ENCODE measurements around the gene TMEM222. TPM values are rescaled to one million over a fixed set of nuclear protein-coding genes. Genes with fewer than 3 reads are reported as not detected.

TMEM222 gene
- total and polyA plus RNA-seq, 2 donors = 12.8 to 58.4 TPM

- Histone ChIP-seq H3K36me3 (ENCODE audit: insufficient read depth) (no peaks in the 10 kb centered on the region), H3K4me1 (ENCODE audit: insufficient read depth) (no peaks in the 10 kb centered on the region), H3K4me3 (ENCODE audit: low read depth, low read length) (no peak overlapping the region), H3K27ac (ENCODE audit: low read depth) (no peak overlapping the region)
- no peak for DNase-seq (ENCODE audit: extremely low spot score)
- WGBS = 24% methylated on average over 4 of the region's 4 CpGs
Observed at GRCh38 chr1:27318136-27318535, 3.8 kb upstream of the TMEM222 start.

- no peak for DNase-seq (ENCODE audit: extremely low spot score)
- H3K4me1 ChIP-seq (ENCODE audit: insufficient read depth) = no peaks in the 10 kb centered on the region
- H3K27ac ChIP-seq (ENCODE audit: low read depth) = no peak overlapping the region
- WGBS = 41% methylated on average over 1 of the region's 1 CpG
- H3K36me3 ChIP-seq (ENCODE audit: insufficient read depth) = no peaks in the 10 kb centered on the region
- H3K4me3 ChIP-seq (ENCODE audit: low read depth, low read length) = no peak overlapping the region
Observed at GRCh38 chr1:27318596-27318995, 3.4 kb upstream of the TMEM222 start.

- H3K4me1 ChIP-seq (ENCODE audit: insufficient read depth) = no peaks in the 10 kb centered on the region
- peak overlapping the region; percentile 81 for H3K27ac ChIP-seq (ENCODE audit: low read depth)
- 11% methylated on average over 10 of the region's 10 CpGs for WGBS
- H3K4me3 ChIP-seq (ENCODE audit: low read depth, low read length) = peak overlapping the region; percentile 78
- no peaks in the 10 kb centered on the region for H3K36me3 ChIP-seq (ENCODE audit: insufficient read depth)
- DNase-seq (ENCODE audit: extremely low spot score) = no peak
Observed at GRCh38 chr1:27322569-27323240, 742 bp downstream of the TMEM222 start.

- H3K4me3 ChIP-seq (ENCODE audit: low read depth, low read length) = no peak overlapping the region
- DNase-seq (ENCODE audit: extremely low spot score) = no peak
- no peaks in the 10 kb centered on the region for H3K4me1 ChIP-seq (ENCODE audit: insufficient read depth)
- 92% methylated on average over 15 of the region's 15 CpGs for WGBS
- no peaks in the 10 kb centered on the region for H3K36me3 ChIP-seq (ENCODE audit: insufficient read depth)
- no peak overlapping the region for H3K27ac ChIP-seq (ENCODE audit: low read depth)
Observed at GRCh38 chr1:27325286-27325685, 3.3 kb downstream of the TMEM222 start.

- DNase-seq (ENCODE audit: extremely low spot score) = no peak
- Histone ChIP-seq H3K27ac (ENCODE audit: low read depth) (no peak overlapping the region), H3K4me1 (ENCODE audit: insufficient read depth) (no peaks in the 10 kb centered on the region), H3K36me3 (ENCODE audit: insufficient read depth) (no peaks in the 10 kb centered on the region), H3K4me3 (ENCODE audit: low read depth, low read length) (no peak overlapping the region)
- 81% methylated on average over 5 of the region's 5 CpGs for WGBS
Observed at GRCh38 chr1:27327964-27328363, 6.0 kb downstream of the TMEM222 start.

- H3K27ac ChIP-seq (ENCODE audit: low read depth) = no peak overlapping the region
- WGBS = 83% methylated on average over 8 of the region's 8 CpGs
- H3K36me3 ChIP-seq (ENCODE audit: insufficient read depth) = no peaks in the 10 kb centered on the region
- H3K4me3 ChIP-seq (ENCODE audit: low read depth, low read length) = no peak overlapping the region
- no peaks in the 10 kb centered on the region for H3K4me1 ChIP-seq (ENCODE audit: insufficient read depth)
- DNase-seq (ENCODE audit: extremely low spot score) = no peak
Observed at GRCh38 chr1:27330786-27331185, 8.8 kb downstream of the TMEM222 start.

GRCh38 chr1:27331426-27331825 lies 9.5 kb downstream of the TMEM222 start:
- Histone ChIP-seq H3K4me3 (ENCODE audit: low read depth, low read length) (no peak overlapping the region), H3K36me3 (ENCODE audit: insufficient read depth) (no peaks in the 10 kb centered on the region), H3K4me1 (ENCODE audit: insufficient read depth) (no peaks in the 10 kb centered on the region), H3K27ac (ENCODE audit: low read depth) (no peak overlapping the region)
- no peak for DNase-seq (ENCODE audit: extremely low spot score)
- WGBS = 87% methylated on average over 3 of the region's 3 CpGs

GRCh38 chr1:27331922-27332321 lies 10.0 kb downstream of the TMEM222 start:
- WGBS = 94% methylated on average over 5 of the region's 5 CpGs
- Histone ChIP-seq H3K4me1 (ENCODE audit: insufficient read depth) (no peaks in the 10 kb centered on the region), H3K27ac (ENCODE audit: low read depth) (no peak overlapping the region), H3K36me3 (ENCODE audit: insufficient read depth) (no peaks in the 10 kb centered on the region), H3K4me3 (ENCODE audit: low read depth, low read length) (no peak overlapping the region)
- no peak for DNase-seq (ENCODE audit: extremely low spot score)

- 65% methylated on average over 11 of the region's 11 CpGs for WGBS
- Histone ChIP-seq H3K27ac (ENCODE audit: low read depth) (no peak overlapping the region), H3K4me1 (ENCODE audit: insufficient read depth) (no peaks in the 10 kb centered on the region), H3K4me3 (ENCODE audit: low read depth, low read length) (no peak overlapping the region), H3K36me3 (ENCODE audit: insufficient read depth) (no peaks in the 10 kb centered on the region)
- DNase-seq (ENCODE audit: extremely low spot score) = no peak
Observed at GRCh38 chr1:27332536-27333281, 10.7 kb downstream of the TMEM222 start.

GRCh38 chr1:27333717-27334279 lies 11.8 kb downstream of the TMEM222 start:
- H3K27ac ChIP-seq (ENCODE audit: low read depth) = no peak overlapping the region
- no peaks in the 10 kb centered on the region for H3K36me3 ChIP-seq (ENCODE audit: insufficient read depth)
- H3K4me1 ChIP-seq (ENCODE audit: insufficient read depth) = no peaks in the 10 kb centered on the region
- DNase-seq (ENCODE audit: extremely low spot score) = no peak
- 92% methylated on average over 17 of the region's 17 CpGs for WGBS
- H3K4me3 ChIP-seq (ENCODE audit: low read depth, low read length) = no peak overlapping the region

- DNase-seq (ENCODE audit: extremely low spot score) = no peak
- WGBS = 89% methylated on average over 17 of the region's 17 CpGs
- no peaks in the 10 kb centered on the region for H3K36me3 ChIP-seq (ENCODE audit: insufficient read depth)
- H3K27ac ChIP-seq (ENCODE audit: low read depth) = no peak overlapping the region
- H3K4me1 ChIP-seq (ENCODE audit: insufficient read depth) = no peaks in the 10 kb centered on the region
- no peak overlapping the region for H3K4me3 ChIP-seq (ENCODE audit: low read depth, low read length)
Observed at GRCh38 chr1:27335506-27336422, 13.8 kb downstream of the TMEM222 start.

- H3K4me1 ChIP-seq (ENCODE audit: insufficient read depth) = no peaks in the 10 kb centered on the region
- H3K36me3 ChIP-seq (ENCODE audit: insufficient read depth) = no peaks in the 10 kb centered on the region
- H3K4me3 ChIP-seq (ENCODE audit: low read depth, low read length) = no peak overlapping the region
- no peak overlapping the region for H3K27ac ChIP-seq (ENCODE audit: low read depth)
- no peak for DNase-seq (ENCODE audit: extremely low spot score)
- WGBS = 94% methylated on average over 5 of the region's 5 CpGs
Observed at GRCh38 chr1:27336756-27337155, 14.8 kb downstream of the TMEM222 start.

GRCh38 chr1:27338751-27339150 lies 16.8 kb downstream of the TMEM222 start:
- WGBS = 89% methylated on average over 6 of the region's 6 CpGs
- H3K36me3 ChIP-seq (ENCODE audit: insufficient read depth) = no peaks in the 10 kb centered on the region
- H3K4me3 ChIP-seq (ENCODE audit: low read depth, low read length) = no peak overlapping the region
- no peak for DNase-seq (ENCODE audit: extremely low spot score)
- H3K27ac ChIP-seq (ENCODE audit: low read depth) = no peak overlapping the region
- no peaks in the 10 kb centered on the region for H3K4me1 ChIP-seq (ENCODE audit: insufficient read depth)

Measured in urinary bladder (tissue), 4 donors.